NOMO-1 treated with DMSO at 0.1 percent for 48 hours (cell line): ENCODE data around the gene BCL10.

Source experiments
- DNase-seq: peaks from one replicate; lab custom pipeline; 2025; ENCODE audit not compliant: unreplicated experiment; lab: John Stamatoyannopoulos, UW

Gene BCL10

GRCh38 chr1:85224734-85225623 is 51.5 kb downstream of the BCL10 start:
- DNase-seq, result no peak

- DNase-seq, result no peak
These were observed 52.1 kb downstream of the BCL10 start for GRCh38 chr1:85224295-85224694.

- DNase-seq, result no peak
These were observed 53.1 kb downstream of the BCL10 start for GRCh38 chr1:85223334-85223733.

- no peak for DNase-seq
These were observed 55.7 kb downstream of the BCL10 start for GRCh38 chr1:85220756-85221201.

- DNase-seq, result no peak
These were observed 56.4 kb downstream of the BCL10 start for GRCh38 chr1:85219853-85220610.

- no peak for DNase-seq
These were observed 59.7 kb downstream of the BCL10 start for GRCh38 chr1:85216697-85217096.
